Stimulated activated naive CD8-positive, alpha-beta T cell treated with anti-CD3 and anti-CD28 coated beads, Interleukin-15, Interleukin-2, amounts not matched to agents 100 ng/mL and 50 ng/mL, for 24 hours (primary cell): Measurements from ENCODE around the gene SMAD6.

Source experiments
- H3K27ac Mint-ChIP-seq: one replicate; pipeline ENCODE4 v1.8.0; 2021; ENCODE audit warnings: mild to moderate bottlenecking, mixed read lengths
- H3K27me3 Mint-ChIP-seq: one replicate; pipeline ENCODE4 v1.8.0; 2021; ENCODE audit warnings: mixed read lengths
- H3K36me3 Mint-ChIP-seq: one replicate; pipeline ENCODE4 v1.8.0; 2021; ENCODE audit warnings: low read depth, mixed read lengths
- H3K4me1 Mint-ChIP-seq: one replicate; pipeline ENCODE4 v1.8.0; 2021; ENCODE audit warnings: low read depth, mixed read lengths
- H3K4me3 Mint-ChIP-seq: one replicate; pipeline ENCODE4 v1.8.0; 2021; ENCODE audit warnings: mild to moderate bottlenecking, mixed read lengths
- H3K9me3 Mint-ChIP-seq: one replicate; pipeline ENCODE4 v1.8.0; 2021; ENCODE audit warnings: mixed read lengths

SMAD6 gene

DNA sequence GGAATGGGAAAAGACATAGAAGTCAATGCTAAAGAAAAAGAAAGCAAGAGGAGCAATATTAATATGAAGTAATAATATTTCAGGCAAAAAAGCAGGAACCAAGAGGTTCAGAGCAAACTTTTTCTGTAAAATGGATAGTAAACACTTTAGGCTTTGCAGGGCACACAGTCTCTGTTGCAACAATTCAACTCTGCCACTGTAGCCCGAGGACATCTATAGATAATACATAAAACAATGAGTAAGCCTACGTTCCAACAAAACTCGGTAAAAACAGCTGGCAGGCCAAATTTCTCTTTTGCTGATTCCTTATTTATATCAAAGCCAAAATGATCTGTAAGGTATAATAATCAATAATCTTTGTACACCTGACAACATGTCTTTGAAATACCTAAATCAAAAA is 56.8 kb downstream of the SMAD6 start:
- Mint-ChIP-seq H3K4me1 (no peaks in the 10 kb centered on the region), H3K4me3 (no peak overlapping the region), H3K27me3 (peaks cover 24% of the 10 kb centered on the region), H3K36me3 (peaks cover 4% of the 10 kb centered on the region), H3K27ac (no peak overlapping the region), H3K9me3 (no peaks in the 10 kb centered on the region)

DNA sequence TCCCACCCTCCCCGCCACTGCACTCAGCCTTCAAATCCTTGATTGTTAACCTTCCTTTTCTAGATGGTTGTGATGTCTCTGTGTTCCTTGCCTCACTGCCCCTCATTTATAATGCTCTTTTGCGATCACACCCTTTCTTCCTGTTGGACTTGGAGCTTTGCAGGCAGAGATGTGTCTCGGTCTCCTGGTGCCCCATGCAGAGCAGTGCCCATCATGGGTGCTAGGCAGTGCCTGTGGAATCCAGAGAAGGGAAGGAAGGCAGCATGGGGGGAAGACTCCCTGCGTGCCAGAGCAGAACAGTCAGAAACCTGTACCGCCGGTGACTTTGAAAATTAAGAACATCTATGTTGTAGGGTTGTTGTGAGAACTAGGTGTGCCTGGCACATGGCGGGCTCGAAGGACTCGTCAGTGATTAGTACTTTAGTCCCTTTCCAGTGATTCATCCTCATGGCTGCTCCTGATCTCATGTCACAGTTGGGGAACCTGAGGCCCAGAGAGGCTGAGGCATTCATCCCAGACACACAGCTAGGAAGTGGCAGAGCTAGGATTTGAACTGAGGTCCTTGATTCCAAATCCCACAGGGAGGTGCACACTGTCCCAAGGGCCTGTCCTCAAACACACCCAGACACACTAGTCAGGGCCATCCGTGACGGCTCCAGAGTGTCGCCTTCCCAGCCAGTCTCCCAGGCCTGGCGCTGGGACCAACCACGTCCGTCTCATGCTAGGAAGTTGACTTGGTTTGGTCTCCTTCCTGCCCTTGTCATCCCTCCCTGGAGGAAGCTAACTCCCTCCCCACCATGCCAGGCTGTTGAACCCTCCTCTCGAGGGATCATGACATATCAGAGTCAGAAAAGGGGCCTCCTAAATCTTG is 58.3 kb downstream of the SMAD6 start:
- Mint-ChIP-seq H3K27ac (no peak overlapping the region), H3K27me3 (peaks cover 36% of the 10 kb centered on the region), H3K4me1 (no peaks in the 10 kb centered on the region), H3K36me3 (peaks cover under 1% of the 10 kb centered on the region), H3K9me3 (no peaks in the 10 kb centered on the region), H3K4me3 (no peak overlapping the region)

DNA sequence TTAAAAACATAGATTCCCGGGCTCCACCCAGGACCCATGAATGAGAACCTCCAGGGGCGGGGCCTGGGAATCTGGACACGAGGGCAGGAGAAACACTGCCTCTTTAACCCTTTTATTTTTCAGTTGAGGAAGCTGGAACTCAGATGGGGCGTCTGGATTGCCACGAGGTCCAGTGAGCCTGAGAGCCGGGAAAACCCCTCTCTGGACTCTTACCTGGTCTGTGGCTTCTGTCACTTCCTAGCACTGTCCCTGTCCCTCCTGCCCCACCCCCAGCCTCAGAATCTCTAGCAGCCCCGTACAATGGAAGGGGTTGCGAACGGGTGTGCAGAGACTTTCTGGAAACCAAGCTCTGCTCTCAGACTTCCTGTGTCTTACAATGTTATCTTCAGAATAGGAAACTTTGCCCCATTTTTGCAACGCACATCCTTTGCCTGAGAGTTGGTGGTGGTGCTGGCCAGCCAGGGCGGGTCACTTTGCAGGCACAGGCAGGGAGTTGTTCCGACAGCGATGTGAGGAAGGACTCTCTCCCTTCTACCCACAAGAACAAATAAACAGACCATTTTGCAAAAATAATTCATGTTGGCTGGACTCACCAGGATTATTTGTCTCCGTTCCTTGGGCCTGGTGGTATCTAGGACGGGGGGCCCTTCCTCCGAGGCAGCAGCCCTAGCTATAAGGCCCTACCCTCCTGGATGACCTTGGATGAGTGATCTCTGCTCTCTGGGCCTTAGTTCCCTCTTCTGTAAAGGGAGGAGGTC is 59.1 kb downstream of the SMAD6 start:
- H3K9me3 Mint-ChIP-seq, result no peaks in the 10 kb centered on the region
- H3K4me3 Mint-ChIP-seq, result no peak overlapping the region
- peaks cover 5% of the 10 kb centered on the region for H3K4me1 Mint-ChIP-seq
- no peak overlapping the region for H3K27ac Mint-ChIP-seq
- no peaks in the 10 kb centered on the region for H3K36me3 Mint-ChIP-seq
- H3K27me3 Mint-ChIP-seq, result peaks cover 45% of the 10 kb centered on the region

DNA sequence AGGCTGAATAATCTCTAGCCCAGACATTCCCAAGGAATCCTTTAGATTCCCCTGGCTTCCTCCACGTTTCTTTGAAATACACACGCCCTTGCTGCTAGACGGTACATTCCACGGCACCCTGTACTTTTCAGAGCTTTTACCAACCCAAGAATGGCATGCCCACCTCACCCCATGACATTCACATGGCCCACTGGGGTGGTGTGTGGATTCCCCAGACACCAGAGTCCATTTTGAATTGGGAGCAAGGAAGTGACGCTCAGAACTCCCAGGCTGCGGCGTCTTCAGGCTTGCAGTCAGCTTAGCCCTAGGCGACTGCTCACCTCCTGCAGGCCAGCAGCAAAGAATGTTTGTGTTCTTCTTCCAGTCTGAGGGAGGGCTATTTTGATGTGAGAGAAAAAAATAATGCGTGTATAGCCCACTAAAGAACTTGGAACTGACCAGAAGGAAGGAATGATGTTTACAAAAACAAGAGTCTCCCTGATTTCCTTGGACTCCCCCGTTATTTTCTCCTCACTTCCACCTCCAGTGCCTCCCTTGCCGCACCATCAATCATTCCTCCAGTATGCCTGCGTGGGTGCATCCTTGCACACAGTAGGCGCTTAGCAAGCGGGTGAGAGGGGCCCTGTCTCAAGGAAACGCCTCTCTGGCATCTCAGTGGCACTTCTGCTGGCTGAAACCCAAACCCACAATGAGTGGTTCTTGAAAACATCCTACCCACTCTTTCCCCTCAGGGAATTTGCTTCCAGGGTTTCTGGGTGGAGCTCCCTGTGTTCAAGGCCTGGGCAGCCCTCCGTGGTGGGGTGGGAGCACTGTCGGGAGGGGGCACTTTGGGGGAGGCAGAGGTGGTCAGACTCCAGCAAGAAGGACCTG is 59.9 kb downstream of the SMAD6 start:
- no peaks in the 10 kb centered on the region for H3K9me3 Mint-ChIP-seq
- H3K27ac Mint-ChIP-seq, result no peak overlapping the region
- no peak overlapping the region for H3K4me3 Mint-ChIP-seq
- H3K27me3 Mint-ChIP-seq, result peaks cover 51% of the 10 kb centered on the region
- peaks cover 5% of the 10 kb centered on the region for H3K4me1 Mint-ChIP-seq
- H3K36me3 Mint-ChIP-seq, result no peaks in the 10 kb centered on the region

DNA sequence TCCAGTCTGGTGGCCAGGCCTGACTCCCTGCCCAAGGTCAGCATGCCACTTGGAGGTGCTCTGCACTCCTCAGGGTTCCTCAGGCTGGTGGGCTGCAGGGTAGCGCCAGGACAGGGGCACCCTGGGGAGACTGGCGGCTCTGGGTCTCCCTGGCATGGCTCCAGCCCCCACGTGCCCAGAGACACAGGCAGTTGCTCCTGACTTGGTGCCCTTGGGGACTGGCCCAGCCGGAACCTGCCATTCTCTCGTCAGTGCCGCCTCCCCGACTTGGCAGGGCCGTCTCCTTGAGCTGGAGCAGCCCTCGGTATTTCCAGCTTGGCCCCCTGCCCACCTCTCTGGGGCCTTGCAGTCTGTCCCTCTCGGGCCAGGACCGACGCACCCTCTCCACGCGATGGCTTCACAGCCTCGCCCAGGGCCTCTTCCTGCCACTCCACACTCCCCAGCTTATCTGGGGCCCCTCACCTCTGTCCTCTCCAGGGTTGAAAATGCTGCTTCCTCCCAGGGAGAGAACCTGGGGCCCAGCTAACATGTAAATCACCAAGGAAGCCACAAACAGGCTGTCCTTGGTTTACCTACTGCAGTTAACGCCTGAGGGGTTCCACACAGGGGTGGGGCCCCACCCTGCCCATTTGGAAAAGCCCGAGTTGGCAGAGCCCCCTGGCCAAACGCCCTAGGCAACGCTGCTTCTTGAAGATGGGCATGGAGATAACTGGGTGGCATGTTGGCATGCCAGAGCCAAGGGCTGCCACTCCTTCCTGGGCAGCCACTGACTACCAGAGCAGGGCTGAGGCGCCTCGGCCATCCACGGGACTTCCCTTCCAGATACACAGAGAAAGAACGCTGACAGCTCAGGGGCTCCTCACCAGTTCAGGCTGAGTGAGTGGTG is 61.4 kb downstream of the SMAD6 start:
- H3K4me1 Mint-ChIP-seq, result peaks cover 5% of the 10 kb centered on the region
- H3K9me3 Mint-ChIP-seq, result no peaks in the 10 kb centered on the region
- no peak overlapping the region for H3K27ac Mint-ChIP-seq
- peaks cover 55% of the 10 kb centered on the region for H3K27me3 Mint-ChIP-seq
- no peak overlapping the region for H3K4me3 Mint-ChIP-seq
- H3K36me3 Mint-ChIP-seq, result no peaks in the 10 kb centered on the region

DNA sequence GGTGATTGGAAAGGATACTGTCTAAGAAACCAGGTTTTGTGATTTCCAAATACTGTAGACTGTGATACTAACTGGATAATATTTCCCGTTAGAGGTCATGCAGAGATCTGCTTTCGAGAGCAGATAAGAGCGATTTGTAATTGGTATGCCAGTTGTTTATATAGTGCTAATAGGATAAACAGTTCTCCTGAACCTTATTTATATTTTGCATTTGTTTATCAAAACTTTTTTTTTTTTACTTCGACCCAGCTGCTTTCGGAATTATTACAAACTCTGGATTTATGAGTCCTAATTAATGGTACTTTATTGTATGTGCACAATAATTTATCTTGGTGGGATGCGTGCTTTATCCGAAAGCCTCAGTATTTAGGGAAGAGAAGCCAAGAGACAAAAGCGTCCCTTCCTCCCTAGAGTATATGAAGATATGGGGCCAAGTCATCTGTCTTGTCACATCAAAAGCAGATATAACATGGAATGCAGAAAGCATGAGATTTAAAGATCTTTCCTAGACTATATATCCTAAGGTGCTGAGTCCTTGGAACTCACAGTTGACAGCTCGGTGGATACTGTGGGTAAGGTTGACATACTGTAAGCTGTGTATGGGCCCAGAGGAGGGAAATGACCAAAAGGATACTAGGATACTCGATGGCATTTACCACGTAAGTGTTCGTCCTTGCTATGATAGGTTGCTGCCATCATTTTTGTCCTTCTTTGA is 62.2 kb downstream of the SMAD6 start:
- peaks cover 5% of the 10 kb centered on the region for H3K4me1 Mint-ChIP-seq
- no peaks in the 10 kb centered on the region for H3K36me3 Mint-ChIP-seq
- no peaks in the 10 kb centered on the region for H3K9me3 Mint-ChIP-seq
- peaks cover 55% of the 10 kb centered on the region for H3K27me3 Mint-ChIP-seq
- H3K27ac Mint-ChIP-seq, result no peak overlapping the region
- H3K4me3 Mint-ChIP-seq, result no peak overlapping the region

DNA sequence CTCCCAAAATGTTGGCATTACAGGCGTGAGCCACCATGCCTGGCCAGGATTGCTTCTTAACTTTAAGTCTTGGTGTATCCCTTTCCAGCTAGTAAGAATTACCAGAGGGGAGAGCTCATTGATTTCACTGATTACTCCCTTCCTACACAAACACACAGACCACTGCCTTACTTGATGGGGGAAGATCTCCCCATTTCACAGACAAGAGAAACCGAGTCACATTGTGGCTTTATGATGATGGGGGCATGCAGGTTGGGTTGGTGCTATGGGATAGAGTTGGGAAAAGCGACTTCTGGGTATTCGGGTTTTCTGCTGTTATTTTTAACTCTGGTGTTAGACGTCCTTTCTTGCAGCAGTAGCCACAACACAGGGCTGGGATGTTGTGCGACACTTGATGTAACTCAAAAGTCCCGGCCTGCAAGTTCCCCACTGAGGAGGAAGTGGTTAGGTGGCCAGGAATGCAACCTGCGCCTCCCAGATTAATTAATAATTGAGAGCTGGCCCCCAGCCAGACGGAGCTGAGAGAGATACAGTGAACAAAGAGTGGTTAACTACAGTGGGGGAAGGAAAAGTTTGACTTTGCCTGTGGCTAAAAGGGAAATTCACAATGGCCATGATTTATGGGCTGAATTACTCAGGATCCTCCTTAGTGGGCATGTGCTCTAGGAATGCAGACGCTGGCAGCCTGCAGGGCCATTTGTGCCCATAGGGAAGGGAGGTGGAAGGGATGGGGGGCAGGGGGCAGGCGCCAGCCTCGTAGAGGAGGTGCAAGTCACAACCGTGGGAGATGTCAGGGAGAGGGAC is 63.6 kb downstream of the SMAD6 start:
- H3K27ac Mint-ChIP-seq, result no peak overlapping the region
- peaks cover 5% of the 10 kb centered on the region for H3K4me1 Mint-ChIP-seq
- no peaks in the 10 kb centered on the region for H3K9me3 Mint-ChIP-seq
- no peaks in the 10 kb centered on the region for H3K36me3 Mint-ChIP-seq
- H3K27me3 Mint-ChIP-seq, result peaks cover 55% of the 10 kb centered on the region
- no peak overlapping the region for H3K4me3 Mint-ChIP-seq

DNA sequence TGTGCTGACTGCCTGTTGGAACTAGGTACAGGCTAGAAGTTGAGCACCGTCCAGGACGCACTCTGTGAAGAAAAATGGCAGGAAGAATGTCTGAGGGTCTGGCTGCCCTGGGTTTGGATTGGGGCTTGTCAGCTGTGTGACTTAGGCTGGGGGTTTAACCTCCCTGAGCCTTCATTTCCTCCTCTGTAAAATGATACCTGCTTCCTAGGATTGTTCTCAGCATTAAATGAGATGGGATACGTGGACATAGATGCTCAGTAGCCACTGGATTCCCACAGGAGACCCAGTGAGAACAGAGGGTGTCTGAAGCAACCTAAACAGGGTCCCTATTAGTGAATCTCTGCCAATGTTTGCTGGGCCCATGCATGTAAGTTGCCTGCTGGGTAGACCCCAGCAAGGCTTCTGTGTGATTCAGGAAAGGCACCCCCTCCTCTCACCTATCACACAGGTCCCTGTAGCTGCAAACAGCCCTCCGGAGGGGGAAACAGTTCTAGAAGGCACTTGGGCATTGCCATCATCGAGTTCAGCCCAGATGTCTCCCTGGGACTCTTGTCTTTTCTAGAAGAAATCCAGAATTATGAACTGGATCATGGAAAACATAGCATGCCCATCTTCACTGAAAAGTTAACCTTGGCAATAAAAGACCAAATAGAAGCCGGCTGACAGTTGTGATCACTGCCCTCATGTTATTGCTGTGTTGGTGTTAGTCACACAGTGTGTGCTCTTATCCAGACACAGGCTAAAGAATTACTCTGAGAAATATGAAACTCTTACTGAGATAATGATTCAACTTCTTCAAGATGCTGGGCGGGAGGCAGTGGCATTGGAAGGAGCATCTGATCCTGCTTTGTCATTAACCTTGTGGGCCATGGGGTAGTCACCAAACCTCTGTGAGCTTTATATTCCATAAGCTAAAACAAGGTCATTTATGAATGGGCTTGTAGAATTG is 64.5 kb downstream of the SMAD6 start:
- no peak overlapping the region for H3K27ac Mint-ChIP-seq
- H3K4me3 Mint-ChIP-seq, result no peak overlapping the region
- peaks cover 51% of the 10 kb centered on the region for H3K27me3 Mint-ChIP-seq
- H3K4me1 Mint-ChIP-seq, result peaks cover 5% of the 10 kb centered on the region
- no peaks in the 10 kb centered on the region for H3K36me3 Mint-ChIP-seq
- H3K9me3 Mint-ChIP-seq, result no peaks in the 10 kb centered on the region

DNA sequence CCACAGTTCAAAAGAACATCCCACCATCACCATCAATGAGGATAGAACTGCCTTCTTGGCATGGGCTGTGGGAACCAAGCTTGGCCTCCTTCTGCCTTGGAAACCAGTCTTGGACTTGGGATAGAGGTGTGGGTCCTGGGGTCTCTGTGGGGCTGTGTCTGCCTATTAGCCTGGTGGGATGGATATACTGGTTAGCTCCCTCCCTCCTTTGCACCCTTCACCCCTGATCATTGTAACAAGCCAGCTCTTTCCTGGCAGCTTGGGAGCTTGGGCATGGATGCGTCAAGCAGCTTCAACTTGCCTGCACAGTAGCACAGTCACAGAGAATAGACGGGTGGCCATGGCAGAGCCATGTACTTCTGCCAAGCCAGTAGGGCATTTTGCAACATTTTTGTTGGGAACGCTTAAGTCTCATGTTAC is 65.2 kb downstream of the SMAD6 start:
- peaks cover 44% of the 10 kb centered on the region for H3K27me3 Mint-ChIP-seq
- H3K4me1 Mint-ChIP-seq, result peaks cover 5% of the 10 kb centered on the region
- no peaks in the 10 kb centered on the region for H3K36me3 Mint-ChIP-seq
- no peak overlapping the region for H3K4me3 Mint-ChIP-seq
- no peak overlapping the region for H3K27ac Mint-ChIP-seq
- no peaks in the 10 kb centered on the region for H3K9me3 Mint-ChIP-seq

DNA sequence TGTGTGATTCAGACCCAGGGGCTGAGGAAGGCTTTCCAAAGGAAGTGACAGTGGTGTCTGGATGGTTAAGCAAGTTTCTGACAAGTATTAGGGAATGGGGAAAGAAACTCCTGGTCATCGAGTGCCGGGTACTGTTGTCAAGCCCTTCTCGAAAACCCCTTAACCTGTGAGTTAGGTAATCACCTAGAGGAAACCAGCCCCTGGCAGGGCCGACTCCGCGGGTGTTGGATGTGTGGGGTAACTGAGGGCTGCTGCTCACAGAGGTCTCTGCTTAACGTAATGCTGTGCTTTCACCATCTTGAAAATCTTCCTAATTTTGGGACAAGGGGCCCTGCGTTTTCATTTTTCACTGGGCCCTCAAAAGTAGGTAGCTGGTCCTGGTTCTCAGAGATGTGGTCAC is 67.0 kb downstream of the SMAD6 start:
- no peaks in the 10 kb centered on the region for H3K36me3 Mint-ChIP-seq

DNA sequence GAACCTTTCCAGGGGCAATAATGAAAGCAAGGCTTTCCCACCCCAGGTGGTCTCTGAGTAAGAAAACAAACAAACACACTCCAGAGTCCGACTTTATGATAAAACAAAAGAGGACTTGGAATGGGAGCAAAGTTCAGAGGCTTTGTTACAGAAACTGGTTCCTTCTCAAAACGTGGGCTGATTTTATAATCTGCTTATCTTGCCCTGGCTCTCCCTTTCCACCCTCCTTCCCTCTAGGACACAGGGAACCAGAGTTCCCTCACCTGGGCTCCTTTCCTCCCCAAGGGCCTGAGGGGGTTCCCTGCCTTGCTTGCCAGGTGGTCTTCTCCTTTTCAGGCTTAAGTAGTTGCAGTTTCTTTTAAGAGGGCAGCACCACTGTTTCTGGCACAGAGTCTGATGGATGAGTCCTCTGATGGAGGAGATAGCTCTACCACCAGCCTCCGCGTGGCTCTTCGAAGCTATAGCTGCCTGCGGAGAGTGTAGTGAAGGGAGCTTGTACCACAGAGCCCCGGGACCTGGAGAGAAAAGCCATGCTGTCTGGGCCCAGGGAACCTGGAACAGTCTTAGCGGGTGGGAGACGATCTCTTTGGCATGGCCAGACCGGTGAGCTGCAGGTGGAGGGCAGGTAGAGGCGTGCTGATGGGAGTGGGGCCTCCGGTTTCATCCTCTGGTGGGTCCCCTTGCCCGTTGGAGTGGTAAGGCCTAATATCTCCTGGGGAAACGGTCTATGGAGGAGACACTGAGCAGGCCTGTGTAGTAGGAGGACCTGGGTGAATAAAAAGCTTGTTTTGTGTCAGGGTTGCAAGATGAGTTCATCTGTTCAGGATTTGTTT is 68.7 kb downstream of the SMAD6 start:
- H3K4me3 Mint-ChIP-seq, result no peak overlapping the region
- peaks cover 1% of the 10 kb centered on the region for H3K4me1 Mint-ChIP-seq
- no peaks in the 10 kb centered on the region for H3K36me3 Mint-ChIP-seq
- H3K27me3 Mint-ChIP-seq, result peaks cover 14% of the 10 kb centered on the region
- H3K27ac Mint-ChIP-seq, result no peak overlapping the region
- H3K9me3 Mint-ChIP-seq, result no peaks in the 10 kb centered on the region

More for the DNA sequence above, 67.0 kb downstream of the SMAD6 start:
- Mint-ChIP-seq H3K4me1 (peaks cover 5% of the 10 kb centered on the region), H3K9me3 (no peaks in the 10 kb centered on the region), H3K4me3 (no peak overlapping the region), H3K27me3 (peaks cover 29% of the 10 kb centered on the region), H3K27ac (no peak overlapping the region)

DNA sequence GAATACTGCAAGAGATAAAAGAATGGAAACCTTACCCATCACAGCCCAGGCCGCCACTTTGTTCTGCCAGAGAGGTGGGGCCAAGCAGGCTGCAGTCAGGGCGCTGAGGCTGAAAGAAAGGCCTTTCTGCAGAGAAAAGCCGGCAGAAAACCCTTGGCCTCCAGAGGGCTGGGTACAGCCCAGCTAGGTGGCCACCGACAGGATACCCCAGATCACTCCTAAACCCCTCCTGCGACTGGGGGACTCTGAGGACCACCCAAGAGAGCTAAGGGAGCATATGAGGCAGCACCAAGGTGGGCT is 69.3 kb downstream of the SMAD6 start:
- no peaks in the 10 kb centered on the region for H3K4me1 Mint-ChIP-seq
- H3K27me3 Mint-ChIP-seq, result peaks cover 10% of the 10 kb centered on the region
- no peak overlapping the region for H3K4me3 Mint-ChIP-seq
- no peaks in the 10 kb centered on the region for H3K36me3 Mint-ChIP-seq
- no peaks in the 10 kb centered on the region for H3K9me3 Mint-ChIP-seq
- H3K27ac Mint-ChIP-seq, result no peak overlapping the region
